Keratinocyte (primary cell): ENCODE results near the gene PTPRN2.

Experiments used
- CTCF ChIP-seq, 3 experiments: IDR thresholded peaks in 1 of 3; conservative IDR thresholded peaks in 1 of 3; optimal IDR thresholded peaks in 1 of 3; 2 replicates in 2 of 3; 3 replicates in 1 of 3; pipeline versions ENCODE3 to v1.5.1; 2011; ENCODE audit warnings: low read length in 3 of 3, mild to moderate bottlenecking in 3 of 3, moderate library complexity in 2 of 3, control low read depth in 1 of 3, inconsistent platforms in 1 of 3; ENCODE audit not compliant: insufficient read depth in 2 of 3; ENCODE audit errors: extremely low read depth in 1 of 3
- EZH2 ChIP-seq: IDR thresholded peaks from one replicate; pipeline ENCODE4 v1.6.1; 2012; ENCODE audit warnings: inconsistent platforms, mild to moderate bottlenecking, low read length, moderate library complexity

GRCh38 chr7:158538156-158538946, 49.3 kb downstream of the PTPRN2 start:
- TF ChIP-seq CTCF (optimal IDR thresholded peaks at IDR 0.05 in 1 of 3, IDR thresholded peaks at IDR 0.05 in 1 of 3, conservative IDR thresholded peaks at IDR 0.05 in 1 of 3; ENCODE audit: extremely low read depth in 1 of 3, insufficient read depth in 2 of 3, low read length in 3 of 3) (no peak), EZH2 (no peak)
